MCF 10A (cell line): ENCODE results near the gene BBS1. TPM values are rescaled to one million over a fixed set of nuclear protein-coding genes. Genes with fewer than 3 reads are reported as not detected.

Experiments used
- BruUV-seq: library from RNA; stranded (reverse); fragments of 400-500 nt; replicated peaks from 2 replicates; lab custom pipeline; 2021; lab: Mats Ljungman, UMichigan
- CTCF ChIA-PET: fragments of 300-600 bp; sonication (Branson Sonifier 250); formaldehyde crosslinking; extraction: SDS; loops from one replicate; lab custom pipeline; 2021; ENCODE audit warnings: antibody characterized with exemption, inconsistent platforms; lab: Yijun Ruan, JAX
- POLR2A ChIA-PET: fragments of 300-600, 350-650 bp; sonication (Branson Sonifier 250); formaldehyde crosslinking; extraction: SDS; loops from one replicate; lab custom pipeline; 2020; ENCODE audit warnings: antibody characterized with exemption, inconsistent platforms; lab: Yijun Ruan, JAX
- DNase-seq: peaks from one replicate; pipeline ENCODE4 v3.0.0-alpha.2; 2018; ENCODE audit not compliant: unreplicated experiment
- H3K27ac Mint-ChIP-seq: one replicate; pipeline ENCODE4 v1.8.0; 2022; ENCODE audit warnings: mild to moderate bottlenecking, low read depth, mixed read lengths; ENCODE audit not compliant: unreplicated experiment
- H3K27me3 Mint-ChIP-seq: one replicate; pipeline ENCODE4 v1.8.0; 2022; ENCODE audit warnings: mixed read lengths; ENCODE audit not compliant: insufficient read depth, unreplicated experiment
- H3K36me3 Mint-ChIP-seq: one replicate; pipeline ENCODE4 v1.8.0; 2022; ENCODE audit warnings: mild to moderate bottlenecking, moderate library complexity, mixed read lengths; ENCODE audit not compliant: insufficient read depth, unreplicated experiment
- H3K4me1 Mint-ChIP-seq: one replicate; pipeline ENCODE4 v1.8.0; 2022; ENCODE audit warnings: mixed read lengths; ENCODE audit not compliant: insufficient read depth, unreplicated experiment
- H3K4me3 Mint-ChIP-seq: one replicate; pipeline ENCODE4 v1.8.0; 2022; ENCODE audit warnings: mild to moderate bottlenecking, moderate library complexity, mixed read lengths; ENCODE audit not compliant: unreplicated experiment
- H3K9me3 Mint-ChIP-seq: one replicate; pipeline ENCODE4 v1.8.0; 2022; ENCODE audit warnings: mixed read lengths; ENCODE audit not compliant: unreplicated experiment
- CTCF ChIP-seq: fragments of 200-600 bp; IDR thresholded peaks from one replicate; pipeline ENCODE4 v1.8.0; 2022; ENCODE audit warnings: antibody characterized with exemption, mild to moderate bottlenecking; ENCODE audit not compliant: unreplicated experiment
- intact Hi-C: fragments of 100-400 bp; cut with micrococcal nuclease; formaldehyde crosslinking; loops from 2 replicates; pipeline ENCODE4 v1.14.1; 2022
- total RNA-seq: library from RNA; stranded (reverse); gene quantifications from 2 replicates; pipeline ENCODE4 v1.2.3, GENCODE V29; 2022

Gene BBS1
- total RNA-seq, 1 experiment from 2014 or later = 31.7 TPM

- Mint-ChIP-seq H3K27ac (no peak overlapping the region), H3K9me3 (no peaks in the 10 kb centered on the region), H3K4me1 (no peaks in the 10 kb centered on the region), H3K27me3 (no peaks in the 10 kb centered on the region), H3K36me3 (peaks cover 11% of the 10 kb centered on the region), H3K4me3 (no peak overlapping the region)
- TF ChIP-seq CTCF = no peak
- ChIA-PET POLR2A (interaction anchor here (0.5 to 1.0 kb wide), 3 partner anchors 9 to 50 kb away, joined by 3 to 6 read pairs (median 4); partner anchors contain the start of gene DPP3), CTCF (no interaction called here)
- intact Hi-C loops = no loop called here
- DNase-seq = no peak
- no TSS peak for BruUV-seq
Measured at GRCh38 chr11:66529655-66530054, 19.2 kb downstream of the BBS1 start.

- Mint-ChIP-seq H3K36me3 (peaks cover 19% of the 10 kb centered on the region), H3K4me1 (no peaks in the 10 kb centered on the region), H3K27ac (no peak overlapping the region), H3K27me3 (no peaks in the 10 kb centered on the region), H3K4me3 (no peak overlapping the region), H3K9me3 (no peaks in the 10 kb centered on the region)
- no TSS peak for BruUV-seq
- no peak for DNase-seq
- intact Hi-C loops = no loop called here
- ChIA-PET POLR2A (no interaction called here), CTCF (no interaction called here)
- TF ChIP-seq CTCF = no peak
Measured at GRCh38 chr11:66530927-66531709, 20.7 kb downstream of the BBS1 start.

- no peak for TF ChIP-seq CTCF
- intact Hi-C loops = no loop called here
- no peaks in the 10 kb centered on the region for H3K27me3 Mint-ChIP-seq
- DNase-seq = no peak
- ChIA-PET CTCF (interaction anchor here (0.8 kb wide), 1 partner anchor 146 kb away, joined by 3 read pairs; the partner anchor contains the start of gene RBM4B), POLR2A (interaction anchor here (0.9 to 1.9 kb wide), 2 partner anchors 14 to 36 kb away, joined by 3 to 6 read pairs; partner anchors contain the start of gene ZDHHC24)
- H3K9me3 Mint-ChIP-seq = no peaks in the 10 kb centered on the region
- no peak overlapping the region for H3K27ac Mint-ChIP-seq
- peaks cover 22% of the 10 kb centered on the region for H3K36me3 Mint-ChIP-seq
- H3K4me1 Mint-ChIP-seq = no peaks in the 10 kb centered on the region
- no TSS peak for BruUV-seq
- H3K4me3 Mint-ChIP-seq = no peak overlapping the region
Measured at GRCh38 chr11:66531841-66532240, 21.4 kb downstream of the BBS1 start.

- no peaks in the 10 kb centered on the region for H3K27me3 Mint-ChIP-seq
- peaks cover 22% of the 10 kb centered on the region for H3K36me3 Mint-ChIP-seq
- no peak for DNase-seq
- H3K4me1 Mint-ChIP-seq = no peaks in the 10 kb centered on the region
- H3K9me3 Mint-ChIP-seq = no peaks in the 10 kb centered on the region
- no TSS peak for BruUV-seq
- CTCF ChIA-PET = interaction anchor here (0.7 to 0.9 kb wide), 3 partner anchors 14 to 145 kb away, joined by 3 to 4 read pairs (median 3); partner anchors contain the start of gene RBM4B
- TF ChIP-seq CTCF = no peak
- POLR2A ChIA-PET = interaction anchor here (0.7 to 1.9 kb wide), 4 partner anchors 13 to 126 kb away, joined by 3 to 6 read pairs (median 3); partner anchors contain the start of gene ZDHHC24
- H3K27ac Mint-ChIP-seq = no peak overlapping the region
- intact Hi-C loops = no loop called here
- H3K4me3 Mint-ChIP-seq = no peak overlapping the region
Measured at GRCh38 chr11:66532784-66533183, 22.3 kb downstream of the BBS1 start.
